Breast epithelium (tissue), 3 donors: ENCODE results near the gene PRSS38.

Source experiments
- CTCF ChIP-seq, 3 donors: fragments of 450-650 bp; IDR thresholded peaks; one replicate each; pipeline ENCODE4 v1.5.1; 2016 to 2017; ENCODE audit warnings: antibody characterized with exemption in 3 of 3, mild to moderate bottlenecking in 3 of 3, moderate library complexity in 3 of 3
- POLR2A ChIP-seq: fragments of 450-650 bp; IDR thresholded peaks from one replicate; pipeline ENCODE4 v1.6.1; 2016; ENCODE audit warnings: antibody characterized with exemption, mild to moderate bottlenecking, moderate library complexity
- POLR2AphosphoS5 ChIP-seq, 3 donors: sonication (generic); formaldehyde crosslinking; IDR thresholded peaks; one replicate each; pipeline ENCODE4 v1.6.1; 2017; ENCODE audit warnings: antibody characterized with exemption in 3 of 3

GRCh38 chr1:227893949-227894721 is 78.7 kb downstream of the PRSS38 start:
- TF ChIP-seq POLR2A (no peak), CTCF (IDR thresholded peaks at IDR 0.05) (no peak), POLR2AphosphoS5 (IDR thresholded peaks at IDR 0.05) (no peak)
